H1 (cell line): Measurements from ENCODE around the gene MYO5B. TPM values are rescaled to one million over a fixed set of nuclear protein-coding genes. Genes with fewer than 3 reads are reported as not detected.

ENCODE experiments used
- CTCF ChIA-PET: fragments of 300-600 bp; sonication (Branson Sonifier 250); formaldehyde crosslinking; loops from one replicate; lab custom pipeline; 2021; ENCODE audit not compliant: partially characterized antibody; lab: Charles Lee
- POLR2A ChIA-PET: fragments of 300-600 bp; sonication (Branson Sonifier 250); formaldehyde crosslinking; loops from one replicate; lab custom pipeline; 2021; ENCODE audit warnings: inconsistent platforms; ENCODE audit not compliant: partially characterized antibody; lab: Charles Lee
- DNase-seq, 2 experiments: peaks; one replicate each; pipeline versions ENCODE4 v3.0.0 to v3.0.0-alpha.2; 2010 to 2022; ENCODE audit warnings: low spot score in 2 of 2, low read depth in 1 of 2, mixed read lengths in 1 of 2
- FAIRE-seq: peaks from 2 replicates; lab custom pipeline; 2011; peaks lifted over from hg19 to GRCh38; lab: Jason Lieb, UNC
- H2AFZ ChIP-seq: 2 replicates; pipeline ENCODE4 v1.8.1; 2012; ENCODE audit warnings: low read length, inconsistent platforms
- H2AK5ac ChIP-seq: 2 replicates; pipeline ENCODE4 v1.6.1; 2013; ENCODE audit warnings: low read depth, low read length
- H2BK120ac ChIP-seq: replicated peaks from 2 replicates; pipeline ENCODE3; 2013; ENCODE audit warnings: low read depth, low read length, inconsistent platforms
- H2BK12ac ChIP-seq: 2 replicates; pipeline ENCODE4 v1.6.1; 2013; ENCODE audit warnings: low read depth, low read length
- H2BK15ac ChIP-seq: 2 replicates; pipeline ENCODE4 v1.6.1; 2013; ENCODE audit warnings: low read length
- H2BK20ac ChIP-seq: 2 replicates; pipeline ENCODE4 v1.6.1; 2013; ENCODE audit warnings: low read length
- H2BK5ac ChIP-seq: 2 replicates; pipeline ENCODE4 v1.6.1; 2013; ENCODE audit warnings: low read depth, low read length
- H3K14ac ChIP-seq: 2 replicates; pipeline ENCODE4 v1.6.1; 2013; ENCODE audit warnings: inconsistent platforms; ENCODE audit not compliant: insufficient read length
- H3K18ac ChIP-seq: 2 replicates; pipeline ENCODE4 v1.6.1; 2013; ENCODE audit warnings: low read length; ENCODE audit errors: extremely low read depth
- H3K23ac ChIP-seq: 2 replicates; pipeline ENCODE4 v1.6.1; 2013; ENCODE audit warnings: inconsistent platforms; ENCODE audit not compliant: insufficient read length
- H3K23me2 ChIP-seq: 2 replicates; pipeline ENCODE4 v1.6.1; 2013; ENCODE audit warnings: low read depth, low read length
- H3K27ac ChIP-seq: 2 replicates; pipeline ENCODE4 v1.6.1; 2011; ENCODE audit warnings: low read depth, low read length, inconsistent platforms
- H3K27me3 ChIP-seq, 4 experiments: replicated peaks in 1 of 4; 1 replicate in 1 of 4; 2 replicates in 3 of 4; pipeline versions ENCODE4 v1.6.1 to v1.8.1; 2011 to 2013; ENCODE audit warnings: low read length in 3 of 4, mild to moderate bottlenecking in 3 of 4, inconsistent platforms in 2 of 4, mixed read lengths in 2 of 4, moderate library complexity in 1 of 4; ENCODE audit not compliant: control insufficient read depth in 3 of 4, insufficient read depth in 3 of 4; ENCODE audit errors: extremely low read depth in 1 of 4
- H3K36me3 ChIP-seq, 4 experiments: 2 replicates each; pipeline versions ENCODE4 v1.6.1 to v1.8.1; 2011 to 2013; ENCODE audit warnings: mild to moderate bottlenecking in 4 of 4, low read length in 3 of 4, moderate library complexity in 2 of 4, control low read depth in 1 of 4, inconsistent platforms in 1 of 4; ENCODE audit not compliant: insufficient read depth in 4 of 4, control insufficient read depth in 2 of 4
- H3K4ac ChIP-seq: replicated peaks from 2 replicates; pipeline ENCODE3; 2013; ENCODE audit warnings: low read length, low read depth, mixed read lengths, inconsistent platforms; ENCODE audit not compliant: insufficient read length
- H3K4me1 ChIP-seq, 4 experiments: replicated peaks in 1 of 4; 1 replicate in 1 of 4; 2 replicates in 3 of 4; pipeline versions ENCODE4 v1.6.1 to v1.8.1; 2011 to 2013; ENCODE audit warnings: low read length in 3 of 4, inconsistent platforms in 2 of 4, mixed read lengths in 1 of 4; ENCODE audit not compliant: insufficient read depth in 4 of 4, control insufficient read depth in 3 of 4
- H3K4me2 ChIP-seq, 2 experiments: 2 replicates each; pipeline versions ENCODE4 v1.6.1 to v1.8.1; 2011 to 2013; ENCODE audit warnings: low read depth in 2 of 2, low read length in 2 of 2, control low read depth in 1 of 2, inconsistent platforms in 1 of 2, mild to moderate bottlenecking in 1 of 2; ENCODE audit not compliant: insufficient read depth in 1 of 2
- H3K4me3 ChIP-seq, 4 experiments: fragments of 200-600, 300-600 bp in 1 of 4; sonication (generic), shearing (Covaris generic), sonication (Bioruptor Twin) in 1 of 4; 2 replicates each; pipeline versions ENCODE4 v1.5.1 to v1.8.1; 2011 to 2016; ENCODE audit warnings: low read length in 4 of 4, low read depth in 3 of 4, control low read depth in 2 of 4, inconsistent platforms in 2 of 4, mild to moderate bottlenecking in 2 of 4, mixed read lengths in 1 of 4, moderate library complexity in 1 of 4; ENCODE audit not compliant: insufficient read depth in 2 of 4; ENCODE audit errors: extremely low read depth in 1 of 4
- H3K56ac ChIP-seq: replicated peaks from 2 replicates; pipeline ENCODE3; 2013; ENCODE audit warnings: low read depth, mild to moderate bottlenecking, mixed read lengths, low read length, inconsistent platforms; ENCODE audit not compliant: insufficient read length
- H3K79me1 ChIP-seq: 2 replicates; pipeline ENCODE4 v1.6.1; 2013; ENCODE audit warnings: low read depth, low read length, control low read depth
- H3K79me2 ChIP-seq, 2 experiments: 2 replicates each; pipeline versions ENCODE4 v1.6.1 to v1.8.1; 2012 to 2013; ENCODE audit warnings: low read length in 2 of 2, mild to moderate bottlenecking in 2 of 2, inconsistent platforms in 1 of 2; ENCODE audit not compliant: insufficient read depth in 2 of 2, control insufficient read depth in 1 of 2
- H3K9ac ChIP-seq, 4 experiments: replicated peaks in 1 of 4; 1 replicate in 1 of 4; 2 replicates in 3 of 4; pipeline versions ENCODE4 v1.6.1 to v1.8.1; 2011 to 2013; ENCODE audit warnings: low read depth in 3 of 4, low read length in 3 of 4, control low read depth in 2 of 4, mild to moderate bottlenecking in 2 of 4, moderate library complexity in 2 of 4, inconsistent platforms in 1 of 4; ENCODE audit errors: extremely low read depth in 1 of 4
- H3K9me3 ChIP-seq, 2 experiments: 2 replicates each; pipeline versions ENCODE4 v1.6.1 to v1.8.1; 2012 to 2013; ENCODE audit warnings: mild to moderate bottlenecking in 2 of 2, moderate library complexity in 2 of 2, control low read depth in 1 of 2, inconsistent platforms in 1 of 2, low read depth in 1 of 2, low read length in 1 of 2, mixed read lengths in 1 of 2; ENCODE audit not compliant: insufficient read depth in 2 of 2
- H4K20me1 ChIP-seq, 2 experiments: replicated peaks in 1 of 2; 2 replicates each; pipeline versions ENCODE3 to v1.8.1; 2011 to 2013; ENCODE audit warnings: inconsistent platforms in 2 of 2, low read length in 2 of 2, mild to moderate bottlenecking in 1 of 2; ENCODE audit not compliant: insufficient read depth in 2 of 2, control insufficient read depth in 1 of 2
- H4K5ac ChIP-seq: 2 replicates; pipeline ENCODE4 v1.6.1; 2013; ENCODE audit warnings: low read length, low read depth, mixed read lengths, inconsistent platforms; ENCODE audit not compliant: insufficient read length
- H4K8ac ChIP-seq: 2 replicates; pipeline ENCODE4 v1.8.0; 2013; ENCODE audit warnings: mild to moderate bottlenecking, moderate library complexity, low read length, inconsistent platforms; ENCODE audit not compliant: insufficient read depth; ENCODE audit errors: extremely low read depth
- H4K91ac ChIP-seq: replicated peaks from 2 replicates; pipeline ENCODE3; 2013; ENCODE audit warnings: low read length, mixed read lengths, inconsistent platforms; ENCODE audit not compliant: insufficient read length
- BACH1 ChIP-seq: IDR thresholded peaks from 2 replicates; pipeline ENCODE4 v1.6.1; 2012; ENCODE audit warnings: low read length, improper control_type of control experiment
- CBX5 ChIP-seq: fragments of 300-800, 300-1000 bp; sonication (generic); IDR thresholded peaks from 2 replicates; pipeline ENCODE4 v1.7.1; 2016; ENCODE audit warnings: antibody characterized with exemption, low read length, low read depth
- KDM4A ChIP-seq: IDR thresholded peaks from one replicate; pipeline ENCODE4 v1.7.1; 2012; ENCODE audit warnings: low read depth, mild to moderate bottlenecking, moderate library complexity, low read length, inconsistent platforms; ENCODE audit not compliant: severe bottlenecking
- MAFK ChIP-seq: IDR thresholded peaks from 2 replicates; pipeline ENCODE4 v1.6.1; 2012; ENCODE audit warnings: low read depth, mild to moderate bottlenecking, improper control_type of control experiment, low read length
- WGBS, 2 experiments: shearing (Covaris generic) in 1 of 2; methylation state at CpG; one replicate each; pipeline versions ENCODE4 v1.1.6 to v1.1.7; 2013 to 2015; ENCODE audit warnings: low lambda C conversion rate in 2 of 2, mixed read lengths in 2 of 2, inconsistent platforms in 1 of 2, low coverage in 1 of 2, missing lambda C conversion rate in 1 of 2; ENCODE audit not compliant: insufficient replicate concordance in 2 of 2, insufficient coverage in 1 of 2, insufficient read length in 1 of 2; ENCODE audit errors: extremely low coverage in 1 of 2, missing lambda C conversion rate in 1 of 2; 5-methylcytosine and 5-hydroxymethylcytosine counted together
- polyA plus RNA-seq, 7 experiments: library from polyadenylated mRNA; depleted of rRNA in 3 of 7; stranded (reverse) in 5 of 7; unstranded in 2 of 7; fragments of >200 nt in 5 of 7; fragments of 200-250 nt in 2 of 7; gene quantifications; 1 replicate in 5 of 7; 2 replicates in 1 of 7; 4 replicates in 1 of 7; pipeline versions ENCODE4 v1.2.1 to v1.2.3, GENCODE V29; 2011 to 2013; ENCODE audit warnings: missing spikeins in 2 of 7, mixed read lengths in 2 of 7
- total RNA-seq: library from RNA; stranded (reverse); fragmentation: NEBNext Ultra II Directional; extraction: Animal tissue kit (Norgen Biotek cat#: 25700); gene quantifications from 2 replicates; pipeline ENCODE4 v1.2.1, GENCODE V29; 2021

MYO5B gene
- total and polyA plus RNA-seq, 2 of the 8 experiments (the other 6 are each of a cell fraction or from before 2014, with no cell fraction given), result 6.4 to 7.7 TPM

GRCh38 chr18:49993299-49993698, 201.6 kb downstream of the MYO5B start:
- H3K79me2 ChIP-seq, result no peaks in the 10 kb centered on the region
- no peaks in the 10 kb centered on the region for H4K20me1 ChIP-seq
- no peaks in the 10 kb centered on the region for H3K9me3 ChIP-seq
- H2BK20ac ChIP-seq, result no peak overlapping the region
- POLR2A ChIA-PET, result no interaction called here
- FAIRE-seq (no peak), DNase-seq (no peak)
- H3K18ac ChIP-seq, result no peak overlapping the region
- no peak overlapping the region for H2AK5ac ChIP-seq
- H4K5ac ChIP-seq, result no peak overlapping the region
- H2BK120ac ChIP-seq, result no peak overlapping the region
- H4K8ac ChIP-seq, result no peak overlapping the region
- H3K27ac ChIP-seq, result no peak overlapping the region; the same call in 1 of the 2 replicates
- no peaks in the 10 kb centered on the region for H3K36me3 ChIP-seq
- no peak overlapping the region for H3K4me2 ChIP-seq
- no peak overlapping the region for H2BK15ac ChIP-seq
- no peaks in the 10 kb centered on the region; the same call in 1 of the 2 replicates for H3K23me2 ChIP-seq
- no peak overlapping the region for H3K4me3 ChIP-seq
- no peaks in the 10 kb centered on the region for H3K79me1 ChIP-seq
- no peak overlapping the region for H2AFZ ChIP-seq
- H3K56ac ChIP-seq, result no peak overlapping the region
- TF ChIP-seq CBX5 (no peak), BACH1 (no peak), KDM4A (no peak), MAFK (no peak)
- CTCF ChIA-PET, result no interaction called here
- 88% methylated on average over 6 of the region's 6 CpGs; no CpG with 5 or more reads in 1 of the 2 experiments for WGBS, 2 experiments
- H3K23ac ChIP-seq, result no peak overlapping the region
- no peak overlapping the region for H2BK5ac ChIP-seq
- no peaks in the 10 kb centered on the region for H3K27me3 ChIP-seq
- no peak overlapping the region for H4K91ac ChIP-seq
- no peak overlapping the region for H3K9ac ChIP-seq
- no peak overlapping the region for H3K14ac ChIP-seq
- H3K4ac ChIP-seq, result no peak overlapping the region
- no peak overlapping the region for H2BK12ac ChIP-seq
- H3K4me1 ChIP-seq, result peaks cover 5 to 17% (median 11%) of the 10 kb centered on the region in 4 experiments
